Prostate gland (tissue), 2 donors: ENCODE measurements around the gene DNMT1. TPM values are rescaled to one million over a fixed set of nuclear protein-coding genes. Genes with fewer than 3 reads are reported as not detected.

Experiments used
- DNase-seq: peaks from one replicate; pipeline ENCODE4 v3.0.0-alpha.2; 2019; ENCODE audit warnings: low spot score
- H3K27ac ChIP-seq, 2 donors: fragments of 200-600 bp; sonication (generic); 2 replicates each; pipeline ENCODE4 v1.5.1; 2017 to 2019
- H3K27me3 ChIP-seq: fragments of 200-600 bp; sonication (generic); replicated peaks from 2 replicates; pipeline ENCODE4 v1.5.1; 2019; ENCODE audit not compliant: insufficient read depth
- H3K36me3 ChIP-seq, 2 donors: fragments of 200-600 bp; sonication (generic); 1 replicate in 1 of 2; 2 replicates in 1 of 2; pipeline versions ENCODE4 v1.5.1 to v1.8.1; 2017 to 2019
- H3K4me1 ChIP-seq: fragments of 200-600 bp; sonication (generic); replicated peaks from 2 replicates; pipeline ENCODE4 v1.5.1; 2019
- H3K4me3 ChIP-seq, 2 donors: fragments of 200-600 bp; sonication (generic); 2 replicates each; pipeline ENCODE4 v1.5.1; 2017 to 2019
- H3K9me3 ChIP-seq: fragments of 200-600 bp; sonication (generic); 2 replicates; pipeline ENCODE4 v1.5.1; 2017
- POLR2A ChIP-seq: fragments of 450-650 bp; IDR thresholded peaks from one replicate; pipeline ENCODE4 v1.6.1; 2016; ENCODE audit warnings: antibody characterized with exemption, mild to moderate bottlenecking
- POLR2AphosphoS5 ChIP-seq: sonication (generic); formaldehyde crosslinking; IDR thresholded peaks from one replicate; pipeline ENCODE4 v1.6.1; 2017; ENCODE audit warnings: antibody characterized with exemption
- WGBS: methylation state at CpG from one replicate; pipeline ENCODE4 v1.1.5; 2018; 5-methylcytosine and 5-hydroxymethylcytosine counted together
- intact Hi-C: fragments of 100-400 bp; cut with DNase I; formaldehyde crosslinking; loops from one replicate; pipeline ENCODE4 v1.14.2; 2022
- total RNA-seq, 2 donors: library from RNA; depleted of rRNA; stranded (reverse); fragments of >200 nt; gene quantifications; one replicate each; pipeline ENCODE4 v1.1.0, GENCODE V29; 2016
- TF ChIP-seq, protein P1 (sequence below), 4 experiments: fragments of 200-600 bp in 2 of 4; fragments of 450-650 bp in 2 of 4; sonication (generic) in 2 of 4; IDR thresholded peaks; 1 replicate in 3 of 4; 2 replicates in 1 of 4; pipeline ENCODE4 v1.5.1; 2016 to 2019; ENCODE audit warnings: antibody characterized with exemption in 4 of 4, mild to moderate bottlenecking in 2 of 4, moderate library complexity in 2 of 4

DNMT1 gene
- total RNA-seq, 2 donors from 2014 or later: 29.9 to 50.0 TPM

GRCh38 chr19:10159610-10160009, 35.1 kb downstream of the DNMT1 start:
- peaks cover 9 to 24% of the 10 kb centered on the region in 2 donors for H3K36me3 ChIP-seq
- no peaks in the 10 kb centered on the region for H3K4me1 ChIP-seq

GRCh38 chr19:10158485-10158884, 36.3 kb downstream of the DNMT1 start:
- TF ChIP-seq POLR2AphosphoS5: no peak
- no peak for TF ChIP-seq POLR2A
- TF ChIP-seq, protein P1, sequence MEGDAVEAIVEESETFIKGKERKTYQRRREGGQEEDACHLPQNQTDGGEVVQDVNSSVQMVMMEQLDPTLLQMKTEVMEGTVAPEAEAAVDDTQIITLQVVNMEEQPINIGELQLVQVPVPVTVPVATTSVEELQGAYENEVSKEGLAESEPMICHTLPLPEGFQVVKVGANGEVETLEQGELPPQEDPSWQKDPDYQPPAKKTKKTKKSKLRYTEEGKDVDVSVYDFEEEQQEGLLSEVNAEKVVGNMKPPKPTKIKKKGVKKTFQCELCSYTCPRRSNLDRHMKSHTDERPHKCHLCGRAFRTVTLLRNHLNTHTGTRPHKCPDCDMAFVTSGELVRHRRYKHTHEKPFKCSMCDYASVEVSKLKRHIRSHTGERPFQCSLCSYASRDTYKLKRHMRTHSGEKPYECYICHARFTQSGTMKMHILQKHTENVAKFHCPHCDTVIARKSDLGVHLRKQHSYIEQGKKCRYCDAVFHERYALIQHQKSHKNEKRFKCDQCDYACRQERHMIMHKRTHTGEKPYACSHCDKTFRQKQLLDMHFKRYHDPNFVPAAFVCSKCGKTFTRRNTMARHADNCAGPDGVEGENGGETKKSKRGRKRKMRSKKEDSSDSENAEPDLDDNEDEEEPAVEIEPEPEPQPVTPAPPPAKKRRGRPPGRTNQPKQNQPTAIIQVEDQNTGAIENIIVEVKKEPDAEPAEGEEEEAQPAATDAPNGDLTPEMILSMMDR (IDR thresholded peaks at IDR 0.05): no peak
- no peaks in the 10 kb centered on the region for H3K4me1 ChIP-seq
- WGBS: 92% methylated on average over 11 of the region's 11 CpGs
- H3K27ac ChIP-seq: no peak overlapping the region
- intact Hi-C loops: no loop called here
- no peaks in the 10 kb centered on the region for H3K27me3 ChIP-seq
- no peak overlapping the region for H3K4me3 ChIP-seq
- peaks cover 15 to 24% of the 10 kb centered on the region in 2 donors for H3K36me3 ChIP-seq
- DNase-seq: no peak
- H3K9me3 ChIP-seq: no peaks in the 10 kb centered on the region

More at GRCh38 chr19:10159610-10160009, 35.1 kb downstream of the DNMT1 start:
- WGBS: 86% methylated on average over 16 of the region's 16 CpGs
- no peak overlapping the region for H3K27ac ChIP-seq
- TF ChIP-seq POLR2A (no peak), POLR2AphosphoS5 (no peak)
- TF ChIP-seq, protein P1 (IDR thresholded peaks at IDR 0.05): no peak
- no peaks in the 10 kb centered on the region for H3K27me3 ChIP-seq
- DNase-seq: no peak
- intact Hi-C loops: no loop called here
- H3K4me3 ChIP-seq: no peak overlapping the region
- H3K9me3 ChIP-seq: no peaks in the 10 kb centered on the region

DNA sequence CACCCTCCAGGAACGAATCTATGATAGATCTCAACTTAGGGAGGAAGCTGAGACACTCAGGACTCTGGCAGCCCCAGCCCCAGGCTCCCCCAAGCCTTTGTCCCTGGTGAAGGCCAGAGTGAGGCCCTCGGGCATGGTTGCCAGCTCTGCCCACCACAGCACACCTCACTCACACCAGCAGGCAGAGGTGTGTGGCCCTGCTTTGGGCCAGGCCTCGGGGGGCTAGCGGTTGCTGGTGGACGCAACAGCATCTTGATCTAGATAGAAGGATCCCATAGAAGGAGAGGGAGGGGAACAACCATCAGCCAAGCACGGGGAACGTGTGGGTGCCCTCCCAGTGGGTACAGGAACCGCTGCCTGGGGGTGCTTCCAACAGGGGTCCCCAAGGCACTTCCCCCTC, 36.7 kb downstream of the DNMT1 start:
- no peak for DNase-seq
- Histone ChIP-seq H3K9me3 (no peaks in the 10 kb centered on the region), H3K4me1 (no peaks in the 10 kb centered on the region), H3K4me3 (no peak overlapping the region), H3K27me3 (no peaks in the 10 kb centered on the region), H3K27ac (no peak overlapping the region), H3K36me3 (peaks cover 15 to 24% of the 10 kb centered on the region in 2 donors)
- intact Hi-C loops: no loop called here
- TF ChIP-seq POLR2A (no peak), POLR2AphosphoS5 (no peak)
- TF ChIP-seq, protein P1 (IDR thresholded peaks at IDR 0.05): no peak
- WGBS: 90% methylated on average over 8 of the region's 8 CpGs

GRCh38 chr19:10155839-10156238, 38.9 kb downstream of the DNMT1 start:
- H3K27ac ChIP-seq: no peak overlapping the region
- TF ChIP-seq POLR2A (no peak), POLR2AphosphoS5 (no peak)
- TF ChIP-seq, protein P1 (IDR thresholded peaks at IDR 0.05): no peak
- intact Hi-C loops: no loop called here
- H3K9me3 ChIP-seq: no peaks in the 10 kb centered on the region
- no peaks in the 10 kb centered on the region for H3K27me3 ChIP-seq
- peaks cover 15 to 24% of the 10 kb centered on the region in 2 donors for H3K36me3 ChIP-seq
- no peaks in the 10 kb centered on the region for H3K4me1 ChIP-seq
- DNase-seq: no peak
- WGBS: 93% methylated on average over 4 of the region's 4 CpGs
- no peak overlapping the region for H3K4me3 ChIP-seq

DNA sequence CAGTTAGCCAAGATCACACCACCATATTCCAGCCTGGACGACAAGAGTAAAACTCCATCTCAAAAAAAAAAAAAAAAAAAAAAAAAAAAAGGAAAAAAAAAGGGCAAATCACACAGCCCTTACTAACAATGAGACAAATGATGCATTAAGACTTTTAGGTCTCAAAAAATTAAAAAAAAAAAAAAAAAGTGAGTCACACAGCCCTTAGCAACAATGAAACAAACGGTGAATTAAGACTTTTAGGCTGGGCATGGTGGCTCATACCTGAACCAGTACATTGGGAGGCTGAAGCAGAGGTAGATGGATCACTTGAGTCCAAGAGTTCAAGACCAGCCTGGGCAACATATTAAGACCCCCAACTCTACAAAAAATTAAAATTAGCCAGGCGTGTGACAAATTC, 42.7 kb downstream of the DNMT1 start:
- no peak overlapping the region for H3K4me3 ChIP-seq
- intact Hi-C loops: no loop called here
- DNase-seq: no peak

More for the DNA sequence above, 42.7 kb downstream of the DNMT1 start:
- Histone ChIP-seq H3K27ac (no peak overlapping the region), H3K9me3 (no peaks in the 10 kb centered on the region), H3K4me1 (no peaks in the 10 kb centered on the region), H3K36me3 (peaks cover 0 to 6% of the 10 kb centered on the region in 2 donors), H3K27me3 (no peaks in the 10 kb centered on the region)
- TF ChIP-seq POLR2A: no peak
- TF ChIP-seq, protein P1 (IDR thresholded peaks at IDR 0.05): no peak
- no peak for TF ChIP-seq POLR2AphosphoS5
- 85% methylated on average over 3 of the region's 3 CpGs for WGBS
